Neural progenitor cell (in vitro differentiated cells): Measurements from ENCODE around the gene KIF26A.

Experiments
- EZH2phosphoT487 ChIP-seq: fragments of 200-600 bp; sonication (generic); IDR thresholded peaks from 2 replicates; pipeline ENCODE4 v1.6.1; 2017; ENCODE audit warnings: antibody characterized with exemption
- TF ChIP-seq, protein P1 (sequence below): fragments of 200-600 bp; sonication (generic); IDR thresholded peaks from 2 replicates; pipeline ENCODE4 v1.5.1; 2017; ENCODE audit warnings: antibody characterized with exemption, mild to moderate bottlenecking

DNA sequence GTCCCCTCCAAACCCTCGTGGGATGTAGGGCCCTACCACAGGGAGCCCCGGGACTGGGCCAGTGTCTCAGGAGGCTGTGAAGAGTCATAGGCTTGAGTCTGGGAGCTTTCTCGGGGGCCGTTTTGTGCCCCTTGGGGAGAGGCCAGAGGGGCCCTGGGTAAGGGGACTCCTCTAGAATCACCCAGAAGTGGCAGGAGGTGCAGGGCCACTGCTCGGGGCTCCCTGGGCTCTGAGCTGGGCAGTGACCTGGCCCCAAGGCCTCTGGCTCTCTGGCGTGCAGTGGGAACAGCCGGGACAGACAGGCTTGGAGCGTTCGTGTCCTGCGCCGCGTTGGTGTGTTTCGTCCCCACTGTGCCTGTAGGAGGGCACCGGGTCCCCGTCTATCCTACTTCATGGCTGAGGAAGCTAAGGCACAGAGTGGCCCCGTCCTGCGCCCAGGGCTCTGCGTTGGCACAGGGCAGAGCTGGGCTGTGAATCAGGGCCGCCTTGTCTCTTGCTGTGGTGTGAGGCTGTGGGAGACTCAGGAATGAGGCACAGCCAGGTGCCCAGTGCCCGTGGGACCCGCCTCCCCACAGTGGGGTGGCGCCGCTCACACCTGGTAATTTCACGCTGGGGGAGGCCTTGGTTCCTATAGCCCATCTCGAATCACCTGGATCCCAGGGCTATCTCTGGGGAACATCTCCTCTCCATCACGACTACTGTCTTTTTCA, 23.8 kb upstream of the KIF26A start:
- TF ChIP-seq, protein P1, sequence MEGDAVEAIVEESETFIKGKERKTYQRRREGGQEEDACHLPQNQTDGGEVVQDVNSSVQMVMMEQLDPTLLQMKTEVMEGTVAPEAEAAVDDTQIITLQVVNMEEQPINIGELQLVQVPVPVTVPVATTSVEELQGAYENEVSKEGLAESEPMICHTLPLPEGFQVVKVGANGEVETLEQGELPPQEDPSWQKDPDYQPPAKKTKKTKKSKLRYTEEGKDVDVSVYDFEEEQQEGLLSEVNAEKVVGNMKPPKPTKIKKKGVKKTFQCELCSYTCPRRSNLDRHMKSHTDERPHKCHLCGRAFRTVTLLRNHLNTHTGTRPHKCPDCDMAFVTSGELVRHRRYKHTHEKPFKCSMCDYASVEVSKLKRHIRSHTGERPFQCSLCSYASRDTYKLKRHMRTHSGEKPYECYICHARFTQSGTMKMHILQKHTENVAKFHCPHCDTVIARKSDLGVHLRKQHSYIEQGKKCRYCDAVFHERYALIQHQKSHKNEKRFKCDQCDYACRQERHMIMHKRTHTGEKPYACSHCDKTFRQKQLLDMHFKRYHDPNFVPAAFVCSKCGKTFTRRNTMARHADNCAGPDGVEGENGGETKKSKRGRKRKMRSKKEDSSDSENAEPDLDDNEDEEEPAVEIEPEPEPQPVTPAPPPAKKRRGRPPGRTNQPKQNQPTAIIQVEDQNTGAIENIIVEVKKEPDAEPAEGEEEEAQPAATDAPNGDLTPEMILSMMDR, result no peak
- no peak for TF ChIP-seq EZH2phosphoT487
